GM19455 (cell line): ENCODE measurements around the gene SLC35A5.
A peak's percentile ranks its signal among the peaks of the same experiment; 100 is the strongest.

ENCODE experiments used
- ATAC-seq: cut with Tn5 transposase; IDR thresholded peaks from one replicate; pipeline ENCODE4 v1.9.1; 2021; ENCODE audit not compliant: unreplicated experiment

Gene SLC35A5

GRCh38 chr3:112569265-112569664 is 7.4 kb downstream of the SLC35A5 start:
- no peak for ATAC-seq

GRCh38 chr3:112572701-112573100 is 10.9 kb downstream of the SLC35A5 start:
- no peak for ATAC-seq

DNA sequence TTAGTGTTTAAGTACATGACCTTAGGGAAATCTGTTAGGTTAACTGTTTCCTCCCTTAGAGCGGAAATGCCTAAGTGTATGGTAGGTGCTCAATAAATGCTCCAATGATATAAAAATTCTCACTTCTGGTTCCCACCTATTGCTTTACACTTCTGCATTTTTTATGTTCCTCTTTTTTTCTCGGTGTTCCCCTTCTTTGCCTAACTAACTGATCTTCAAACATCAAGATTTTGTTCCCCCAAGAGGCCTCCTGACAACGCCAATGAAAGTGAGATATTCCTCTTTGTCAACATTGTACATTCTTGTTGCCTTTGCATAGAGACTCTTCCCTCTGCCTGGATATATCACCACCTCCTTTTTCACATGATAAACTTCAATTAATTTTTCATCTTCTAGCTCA is 17.4 kb downstream of the SLC35A5 start:
- no peak for ATAC-seq

DNA sequence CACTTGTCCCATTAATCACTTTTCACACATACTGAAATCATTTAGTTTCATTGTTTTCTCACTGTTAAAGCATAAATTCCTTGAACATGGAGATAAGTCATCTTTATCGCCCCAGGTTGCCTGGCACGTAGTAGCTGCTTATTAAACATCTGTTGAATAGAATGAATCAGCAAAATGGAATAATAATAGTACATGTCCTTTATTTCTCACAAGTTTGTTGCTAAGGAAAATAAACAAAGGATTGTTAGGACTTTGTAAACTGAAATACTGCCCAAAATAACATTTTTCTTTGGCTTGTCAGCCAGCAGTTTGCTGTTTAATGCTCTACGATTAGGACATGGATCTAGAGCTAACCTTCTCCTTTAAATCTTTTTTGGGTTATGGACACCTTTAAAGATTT is 17.9 kb downstream of the SLC35A5 start:
- ATAC-seq, result no peak

- no peak for ATAC-seq
Observed at GRCh38 chr3:112582244-112582874, 20.5 kb downstream of the SLC35A5 start.

DNA sequence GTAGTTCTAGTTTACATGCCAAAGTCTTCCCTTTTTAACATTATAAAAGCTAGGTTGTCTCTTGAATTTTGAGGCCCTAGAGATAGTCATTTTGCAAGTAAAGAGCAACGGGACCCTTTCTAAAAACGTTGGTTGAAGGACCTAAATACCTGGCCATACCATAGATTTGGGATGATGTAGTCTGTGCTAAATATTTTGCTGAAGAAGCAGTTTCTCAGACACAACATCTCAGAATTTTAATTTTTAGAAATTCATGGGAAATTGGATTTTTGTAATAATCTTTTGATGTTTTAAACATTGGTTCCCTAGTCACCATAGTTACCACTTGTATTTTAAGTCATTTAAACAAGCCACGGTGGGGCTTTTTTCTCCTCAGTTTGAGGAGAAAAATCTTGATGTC is 21.3 kb downstream of the SLC35A5 start:
- no peak for ATAC-seq

- no peak for ATAC-seq
Observed at GRCh38 chr3:112585782-112586181, 23.9 kb downstream of the SLC35A5 start.

GRCh38 chr3:112587336-112587735 is 25.5 kb downstream of the SLC35A5 start:
- ATAC-seq, result no peak

DNA sequence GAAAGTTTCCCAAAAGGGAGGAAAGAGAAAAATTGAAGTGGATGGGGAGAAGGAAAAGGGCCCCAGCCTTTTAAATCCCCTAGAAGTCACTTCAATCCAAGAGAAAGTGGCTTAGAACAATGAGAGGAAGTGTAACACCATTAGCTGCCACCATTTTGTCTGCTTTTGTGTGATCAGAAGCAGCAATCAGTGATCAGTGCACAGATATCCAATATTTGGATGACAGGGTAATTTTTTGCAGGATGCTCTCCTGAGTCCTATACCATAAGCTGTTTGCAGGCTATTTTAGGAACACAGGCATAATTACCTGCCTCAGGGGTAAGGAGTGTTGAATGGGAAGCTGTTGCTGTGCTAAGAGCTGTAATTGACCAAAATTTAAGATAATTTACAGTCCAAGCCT is 31.4 kb downstream of the SLC35A5 start:
- no peak for ATAC-seq

DNA sequence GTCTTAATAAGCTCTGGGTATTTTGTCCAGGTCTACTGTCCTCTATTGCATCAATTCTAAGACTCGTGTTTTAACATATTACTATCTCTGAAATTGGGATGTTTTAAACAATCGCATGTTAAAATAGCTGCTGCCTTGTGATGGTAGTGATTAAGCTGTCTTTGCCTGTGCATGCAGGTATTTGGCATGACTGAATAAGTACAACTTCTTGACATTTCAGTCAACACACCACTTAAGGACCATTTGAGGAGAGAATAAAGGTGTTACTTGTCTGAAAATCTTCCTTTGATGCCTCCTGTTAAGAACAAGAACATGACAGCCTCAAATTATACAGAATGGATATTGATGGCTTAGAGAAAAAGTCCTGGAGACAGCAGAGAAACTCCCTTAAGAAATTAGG is 33.0 kb downstream of the SLC35A5 start:
- no peak for ATAC-seq

- no peak for ATAC-seq
Observed at GRCh38 chr3:112597945-112598344, 36.1 kb downstream of the SLC35A5 start.

DNA sequence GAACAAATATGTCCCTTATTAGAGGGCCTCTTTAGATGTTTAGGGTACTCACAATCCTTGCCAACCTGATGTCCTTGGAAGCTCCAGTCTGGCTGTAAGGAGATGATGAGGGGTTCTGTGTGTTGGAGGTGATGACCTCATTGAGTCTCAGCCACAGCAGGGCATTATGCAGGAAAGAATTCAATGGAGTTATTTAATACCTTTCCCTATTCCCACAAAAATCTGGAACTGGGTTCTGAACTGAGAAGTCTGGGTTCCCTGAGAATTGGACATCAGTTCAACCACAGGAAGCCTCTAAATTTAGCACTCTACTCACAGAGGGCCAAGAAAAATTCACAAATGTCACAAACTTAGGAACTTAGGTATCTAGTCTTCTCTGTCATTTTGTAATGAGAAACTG is 36.9 kb downstream of the SLC35A5 start:
- no peak for ATAC-seq

DNA sequence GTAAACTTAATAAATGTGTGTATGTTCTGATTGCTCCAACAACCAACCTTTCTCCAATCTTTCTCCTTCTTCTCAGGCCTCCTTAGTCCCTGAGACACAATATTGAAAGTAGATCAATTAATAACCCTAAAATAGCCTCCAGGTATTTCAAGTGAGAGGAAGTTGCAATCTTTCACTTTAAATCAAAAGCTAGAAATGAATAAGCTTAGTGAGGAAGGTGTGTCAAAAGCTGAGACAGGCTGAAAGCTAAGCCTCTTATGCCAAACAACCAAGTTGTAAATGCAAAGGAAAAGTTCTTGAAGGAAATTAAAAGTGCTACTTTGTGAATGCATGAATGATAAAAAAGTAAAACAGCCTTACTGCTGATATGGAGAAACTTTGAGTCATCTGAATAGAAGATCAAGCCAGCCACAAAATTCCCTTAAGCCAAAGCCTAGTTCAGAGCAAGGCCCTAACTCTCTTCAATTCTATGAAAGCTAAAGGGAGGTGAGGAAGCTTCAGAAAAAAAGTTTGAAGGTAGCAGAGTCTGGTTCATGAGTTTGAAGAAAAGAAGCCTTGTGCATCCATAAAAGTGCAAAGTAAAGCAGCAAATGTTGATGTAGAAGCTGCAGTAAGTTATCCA is 40.5 kb downstream of the SLC35A5 start:
- ATAC-seq, result peak; percentile 81

DNA sequence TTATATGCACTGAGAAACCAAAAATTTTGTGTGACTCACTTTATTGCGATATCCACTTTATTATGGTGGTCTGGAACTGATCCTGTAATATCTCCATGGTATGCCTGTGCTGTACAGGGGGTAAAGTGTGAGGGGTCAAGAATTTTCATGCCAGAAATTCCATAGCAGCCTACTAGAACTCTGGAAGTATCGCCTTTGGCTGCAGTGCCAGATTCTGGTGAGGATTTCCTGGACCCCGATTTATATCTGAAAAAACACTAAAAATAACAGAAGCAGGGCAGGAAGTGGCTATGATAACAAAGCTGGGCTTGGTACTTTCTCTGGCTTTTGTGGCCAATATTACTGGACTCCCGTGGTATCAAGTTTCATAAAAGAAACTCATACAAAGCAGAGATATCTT is 42.7 kb downstream of the SLC35A5 start:
- no peak for ATAC-seq

GRCh38 chr3:112605285-112605684 is 43.4 kb downstream of the SLC35A5 start:
- no peak for ATAC-seq

DNA sequence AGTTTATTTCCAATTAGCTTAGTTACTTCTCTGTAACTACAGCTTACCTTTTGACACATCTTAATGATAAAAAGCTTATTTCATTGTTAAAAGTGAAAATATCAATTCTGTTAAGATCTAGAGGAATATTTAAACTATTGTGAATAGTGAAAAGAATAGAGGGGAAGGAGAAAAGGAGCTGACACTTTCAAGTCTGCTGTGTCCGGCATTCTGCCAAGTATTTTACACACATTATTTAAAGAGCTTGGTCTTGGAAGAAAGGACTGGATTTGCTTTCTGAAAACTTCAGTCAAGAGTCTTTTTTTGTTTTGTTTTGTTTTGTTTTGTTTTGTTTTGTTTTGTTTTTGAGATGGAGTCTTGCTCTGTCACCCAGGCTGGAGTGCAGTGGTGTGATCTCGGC is 44.3 kb downstream of the SLC35A5 start:
- ATAC-seq, result no peak

DNA sequence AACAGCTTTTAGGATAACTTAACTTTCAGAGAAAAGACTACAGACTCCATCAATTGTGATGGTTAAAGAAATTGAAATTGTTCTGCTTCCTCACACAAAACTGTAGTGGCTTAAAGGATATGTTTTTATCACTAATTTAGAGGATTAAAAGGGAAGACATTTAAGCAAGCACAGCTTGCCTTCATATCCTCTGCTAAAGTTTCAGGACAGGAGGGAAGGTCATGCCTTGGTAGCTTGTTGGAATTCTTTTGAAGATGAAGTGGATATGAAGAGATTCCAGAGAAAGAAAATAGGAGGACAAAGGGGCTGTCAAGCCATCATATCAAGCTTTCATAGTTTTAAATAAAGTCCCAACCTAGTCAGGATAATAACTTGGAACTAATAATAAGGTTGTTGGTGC is 46.0 kb downstream of the SLC35A5 start:
- no peak for ATAC-seq

DNA sequence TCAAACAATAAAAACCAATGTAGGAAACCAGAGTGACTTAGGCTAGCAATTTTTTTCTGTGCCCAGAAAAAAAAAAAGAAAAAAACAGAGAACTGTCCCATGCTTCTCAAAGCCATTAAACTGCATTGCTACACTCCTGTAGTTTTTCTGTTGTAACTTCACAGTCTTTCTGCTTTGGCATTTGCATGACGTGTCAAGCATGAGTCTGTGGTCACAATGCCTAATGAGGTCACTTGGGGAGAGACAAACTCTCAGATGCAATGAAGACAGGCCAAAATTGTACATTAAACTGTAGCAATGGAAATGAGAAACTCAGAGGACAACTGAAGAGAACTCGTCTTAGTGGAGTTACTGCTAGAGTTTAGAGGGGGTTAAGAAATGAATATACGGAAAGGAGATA is 48.3 kb downstream of the SLC35A5 start:
- no peak for ATAC-seq

DNA sequence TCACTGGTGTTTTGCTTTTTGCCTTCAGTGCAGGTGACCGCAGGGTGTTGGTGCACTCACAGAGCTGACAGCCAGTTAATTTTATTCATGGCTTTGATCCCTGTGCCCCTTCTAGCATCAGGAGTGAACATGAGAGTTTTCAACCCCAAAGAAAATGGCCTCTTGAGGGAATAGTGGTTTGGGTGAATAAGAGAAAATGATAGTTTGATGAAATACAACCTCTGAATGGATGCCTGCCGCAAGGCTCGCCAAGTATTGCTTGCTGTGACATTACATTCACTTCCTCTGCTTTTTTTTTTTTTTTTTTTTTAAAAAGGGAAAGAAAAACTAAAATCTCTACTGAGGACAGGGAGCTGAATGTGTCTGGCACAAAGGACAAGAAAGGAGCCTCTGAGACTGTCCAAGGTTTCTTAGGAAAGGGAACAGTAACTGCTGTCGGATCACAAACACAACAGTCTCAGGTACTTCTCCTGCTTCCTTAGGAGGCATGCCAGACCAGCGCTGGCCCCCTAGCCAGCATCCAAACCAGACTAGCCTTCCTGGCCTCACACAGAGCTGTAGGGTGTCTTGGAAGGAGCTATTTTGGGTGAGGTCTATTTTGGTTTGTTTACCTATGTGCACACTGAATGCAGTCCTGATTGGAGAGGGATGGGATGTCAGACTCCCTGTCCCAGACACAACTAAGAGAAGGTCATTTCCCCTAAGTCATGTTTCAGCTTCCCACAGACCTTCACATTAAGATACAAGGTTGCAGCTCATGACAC is 50.1 kb downstream of the SLC35A5 start:
- ATAC-seq, result no peak

- ATAC-seq, result no peak
Observed at GRCh38 chr3:112615989-112616731, 54.3 kb downstream of the SLC35A5 start.

- ATAC-seq, result no peak
Observed at GRCh38 chr3:112617285-112617684, 55.4 kb downstream of the SLC35A5 start.

DNA sequence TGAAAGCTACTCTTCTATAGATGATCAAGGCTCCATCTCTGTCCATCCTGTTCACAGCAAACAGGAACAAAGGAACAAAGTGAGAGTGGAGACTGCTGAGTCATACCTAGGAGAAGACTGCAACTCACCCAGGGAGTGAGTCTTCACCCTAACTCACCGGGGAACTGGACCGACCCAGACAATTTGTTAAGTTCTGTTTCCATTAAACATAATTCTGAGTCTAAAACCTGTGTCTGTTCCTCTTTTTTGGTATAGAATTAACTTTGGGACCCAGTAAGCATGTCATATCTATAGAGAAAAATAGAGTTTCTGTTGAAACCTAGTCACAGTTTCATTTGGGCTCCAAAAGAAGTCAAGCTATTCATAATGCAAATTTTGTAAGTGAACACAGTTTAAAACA is 57.5 kb downstream of the SLC35A5 start:
- peak; percentile 87 for ATAC-seq
